ENCODE measurements around the gene EPB41. TPM values are rescaled to one million over a fixed set of nuclear protein-coding genes. Genes with fewer than 3 reads are reported as not detected.
"Not testable (repeated sequence)": the region's sequence is repeated elsewhere in the genome, so short reads cannot be mapped to it uniquely, and the experiment has no call there.

Gene EPB41
- total and polyA plus RNA-seq, 2 donors (not counting 3 experiments of a cell fraction or from before 2014, with no cell fraction given), result 22.3 to 45.7 TPM

DNA sequence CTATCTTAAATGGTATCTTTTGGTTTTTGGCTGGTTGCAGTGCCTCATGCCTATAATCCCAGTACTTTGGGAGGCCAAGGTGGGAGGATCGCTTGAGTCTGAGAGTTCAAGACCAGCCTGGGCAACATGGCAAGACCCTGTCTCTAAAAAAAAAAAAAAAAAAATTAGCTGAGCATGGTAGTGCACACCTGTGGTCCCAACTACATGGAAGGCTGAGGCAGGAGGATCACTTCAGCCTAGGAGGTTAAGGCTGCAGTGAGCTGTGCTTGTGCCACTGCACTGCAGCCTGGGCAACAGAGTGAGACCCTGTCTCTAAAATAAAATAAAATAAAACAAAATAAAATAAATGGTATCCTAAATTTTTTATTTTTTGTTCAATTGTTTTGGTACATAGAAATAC lies 131.3 kb downstream of the EPB41 start:
- H3K9me3 ChIP-seq (replicated peaks; ENCODE audit: control insufficient read depth, insufficient read depth, low read length); H3K9me1 ChIP-seq (replicated peaks; ENCODE audit: control insufficient read depth, extremely low read depth, insufficient read depth, low read length); H3K27me3 ChIP-seq (ENCODE audit: control insufficient read depth in 2 of 2, insufficient read depth in 2 of 2, low read length in 2 of 2); H3K79me2 ChIP-seq (ENCODE audit: control insufficient read depth, insufficient read depth, low read length); H3K36me3 ChIP-seq (ENCODE audit: control insufficient read depth in 2 of 2, extremely low read depth in 1 of 2, insufficient read depth in 2 of 2, low read length in 2 of 2); BruUV-seq (replicated peaks); POLR2A ChIA-PET; dilution Hi-C loops (cut with MboI; ENCODE audit: extremely low pct_ligation_motif_present, low sequenced_read_pairs); H3K27ac ChIP-seq (ENCODE audit: insufficient read depth, low read depth, low read length); H4K20me1 ChIP-seq (replicated peaks; ENCODE audit: control insufficient read depth, extremely low read depth, insufficient read depth, low read length); H3K4me3 ChIP-seq (replicated peaks in 1 of 3; ENCODE audit: insufficient read depth in 1 of 3, low read depth in 1 of 3, low read length in 3 of 3); intact Hi-C loops (cut with micrococcal nuclease); DNase-seq (ENCODE audit: low read depth, low spot score); H3K9ac ChIP-seq (replicated peaks; ENCODE audit: extremely low read depth, insufficient read depth, low read length); H2AFZ ChIP-seq (ENCODE audit: low read depth, low read length); H3K4me1 ChIP-seq (ENCODE audit: control insufficient read depth, extremely low read depth, insufficient read depth, low read length); H3K4me2 ChIP-seq (ENCODE audit: insufficient read depth, low read length); FAIRE-seq; CTCF ChIA-PET: not testable (repeated sequence)

- FAIRE-seq (no peak), DNase-seq (ENCODE audit: low read depth, low spot score) (no peak)
- no peaks in the 10 kb centered on the region for H3K36me3 ChIP-seq (ENCODE audit: control insufficient read depth in 2 of 2, extremely low read depth in 1 of 2, insufficient read depth in 2 of 2, low read length in 2 of 2)
- no peak overlapping the region for H3K27ac ChIP-seq (ENCODE audit: insufficient read depth, low read depth, low read length)
- dilution Hi-C loops (cut with MboI; ENCODE audit: extremely low pct_ligation_motif_present, low sequenced_read_pairs), result no loop called here
- H3K27me3 ChIP-seq (ENCODE audit: control insufficient read depth in 2 of 2, insufficient read depth in 2 of 2, low read length in 2 of 2), result no peaks in the 10 kb centered on the region
- no peak overlapping the region for H3K9ac ChIP-seq (replicated peaks; ENCODE audit: extremely low read depth, insufficient read depth, low read length)
- ChIA-PET POLR2A (interaction anchor here (0.6 kb wide), 1 partner anchor 73 kb away, joined by 3 read pairs; no protein-coding TSS in a partner anchor), CTCF (interaction anchor here (0.7 to 1.9 kb wide), 3 partner anchors 93 to 170 kb away, joined by 3 to 4 read pairs (median 4); no protein-coding TSS in a partner anchor)
- no TSS peak for BruUV-seq (replicated peaks)
- intact Hi-C loops (cut with micrococcal nuclease), result loop anchor here (1.0 kb wide), 1 partner anchor 12 kb away; no protein-coding TSS in a partner anchor
- no peak overlapping the region for H2AFZ ChIP-seq (ENCODE audit: low read depth, low read length)
- no peak overlapping the region for H3K4me3 ChIP-seq (replicated peaks in 1 of 3; ENCODE audit: insufficient read depth in 1 of 3, low read depth in 1 of 3, low read length in 3 of 3)
- no peak overlapping the region for H3K4me2 ChIP-seq (ENCODE audit: insufficient read depth, low read length)
- no peaks in the 10 kb centered on the region for H3K9me1 ChIP-seq (replicated peaks; ENCODE audit: control insufficient read depth, extremely low read depth, insufficient read depth, low read length)
- TF ChIP-seq, protein P1, sequence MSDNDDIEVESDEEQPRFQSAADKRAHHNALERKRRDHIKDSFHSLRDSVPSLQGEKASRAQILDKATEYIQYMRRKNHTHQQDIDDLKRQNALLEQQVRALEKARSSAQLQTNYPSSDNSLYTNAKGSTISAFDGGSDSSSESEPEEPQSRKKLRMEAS (IDR thresholded peaks at IDR 0.05; ENCODE audit: insufficient read depth, insufficient read length), result no peak
- TF ChIP-seq, protein P2, sequence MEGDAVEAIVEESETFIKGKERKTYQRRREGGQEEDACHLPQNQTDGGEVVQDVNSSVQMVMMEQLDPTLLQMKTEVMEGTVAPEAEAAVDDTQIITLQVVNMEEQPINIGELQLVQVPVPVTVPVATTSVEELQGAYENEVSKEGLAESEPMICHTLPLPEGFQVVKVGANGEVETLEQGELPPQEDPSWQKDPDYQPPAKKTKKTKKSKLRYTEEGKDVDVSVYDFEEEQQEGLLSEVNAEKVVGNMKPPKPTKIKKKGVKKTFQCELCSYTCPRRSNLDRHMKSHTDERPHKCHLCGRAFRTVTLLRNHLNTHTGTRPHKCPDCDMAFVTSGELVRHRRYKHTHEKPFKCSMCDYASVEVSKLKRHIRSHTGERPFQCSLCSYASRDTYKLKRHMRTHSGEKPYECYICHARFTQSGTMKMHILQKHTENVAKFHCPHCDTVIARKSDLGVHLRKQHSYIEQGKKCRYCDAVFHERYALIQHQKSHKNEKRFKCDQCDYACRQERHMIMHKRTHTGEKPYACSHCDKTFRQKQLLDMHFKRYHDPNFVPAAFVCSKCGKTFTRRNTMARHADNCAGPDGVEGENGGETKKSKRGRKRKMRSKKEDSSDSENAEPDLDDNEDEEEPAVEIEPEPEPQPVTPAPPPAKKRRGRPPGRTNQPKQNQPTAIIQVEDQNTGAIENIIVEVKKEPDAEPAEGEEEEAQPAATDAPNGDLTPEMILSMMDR (IDR thresholded peaks at IDR 0.05; ENCODE audit: extremely low read depth in 1 of 2, insufficient read depth in 1 of 2, low read depth in 1 of 2, low read length in 2 of 2), result no peak
- TF ChIP-seq EZH2 (IDR thresholded peaks at IDR 0.05; ENCODE audit: borderline replicate concordance, low read depth, low read length, severe bottlenecking), result no peak
- TF ChIP-seq POLR2AphosphoS5 (IDR thresholded peaks at IDR 0.05; ENCODE audit: insufficient read depth, low read depth, low read length), result no peak
- no peak for TF ChIP-seq POLR2A (IDR thresholded peaks at IDR 0.05; ENCODE audit: low read depth, low read length)
- TF ChIP-seq FOS (IDR thresholded peaks at IDR 0.05; ENCODE audit: borderline replicate concordance, insufficient read depth, low read length), result no peak
- peaks cover 2% of the 10 kb centered on the region for H3K4me1 ChIP-seq (ENCODE audit: control insufficient read depth, extremely low read depth, insufficient read depth, low read length)
- no peaks in the 10 kb centered on the region for H3K9me3 ChIP-seq (replicated peaks; ENCODE audit: control insufficient read depth, insufficient read depth, low read length)
- no peaks in the 10 kb centered on the region for H3K79me2 ChIP-seq (ENCODE audit: control insufficient read depth, insufficient read depth, low read length)
- no peaks in the 10 kb centered on the region for H4K20me1 ChIP-seq (replicated peaks; ENCODE audit: control insufficient read depth, extremely low read depth, insufficient read depth, low read length)
Observed at GRCh38 chr1:29047142-29047541, 132.8 kb downstream of the EPB41 start.

All from endothelial cell of umbilical vein (primary cell).